Measurements from ENCODE around the gene ZBTB16.

Gene ZBTB16

GRCh38 chr11:114081641-114082414 lies 22.3 kb downstream of the ZBTB16 start:
- TF ChIP-seq CTCF (IDR thresholded peaks at IDR 0.05; ENCODE audit: low read length): no peak
- H2AFZ ChIP-seq (ENCODE audit: low read length): no peak overlapping the region
- no peak overlapping the region for H3K27ac ChIP-seq (ENCODE audit: low read length)
- peaks cover 17% of the 10 kb centered on the region for H3F3A ChIP-seq (ENCODE audit: insufficient read depth, low read length)
- H3K9me2 ChIP-seq (replicated peaks; ENCODE audit: insufficient read depth, low read length): no peaks in the 10 kb centered on the region
- H3K4me1 ChIP-seq (ENCODE audit: low read length): peaks cover 48% of the 10 kb centered on the region
- H3K36me3 ChIP-seq (replicated peaks; ENCODE audit: insufficient read depth, low read length): no peaks in the 10 kb centered on the region
- no peaks in the 10 kb centered on the region for H3K27me3 ChIP-seq (replicated peaks; ENCODE audit: insufficient read depth, low read length)
- H3K79me2 ChIP-seq (ENCODE audit: low read length): no peaks in the 10 kb centered on the region
- no peak overlapping the region for H3K4me2 ChIP-seq (ENCODE audit: low read depth, low read length)
- H3K4me3 ChIP-seq (ENCODE audit: low read length): no peak overlapping the region
- DNase-seq: no peak
- H3K9me3 ChIP-seq (replicated peaks; ENCODE audit: insufficient read depth, low read length): no peaks in the 10 kb centered on the region
- H4K20me1 ChIP-seq (ENCODE audit: insufficient read depth, low read length): no peaks in the 10 kb centered on the region
- no peak overlapping the region for H3K9ac ChIP-seq (ENCODE audit: low read length)

- Histone ChIP-seq H2AFZ (ENCODE audit: low read length) (no peak overlapping the region), H3K9ac (ENCODE audit: low read length) (no peak overlapping the region), H3K27ac (ENCODE audit: low read length) (no peak overlapping the region), H3K36me3 (replicated peaks; ENCODE audit: insufficient read depth, low read length) (no peaks in the 10 kb centered on the region), H3K4me3 (ENCODE audit: low read length) (no peak overlapping the region), H3K9me3 (replicated peaks; ENCODE audit: insufficient read depth, low read length) (no peaks in the 10 kb centered on the region), H3K4me2 (ENCODE audit: low read depth, low read length) (no peak overlapping the region), H4K20me1 (ENCODE audit: insufficient read depth, low read length) (no peaks in the 10 kb centered on the region), H3K4me1 (ENCODE audit: low read length) (peaks cover 42% of the 10 kb centered on the region), H3K27me3 (replicated peaks; ENCODE audit: insufficient read depth, low read length) (no peaks in the 10 kb centered on the region), H3K9me2 (replicated peaks; ENCODE audit: insufficient read depth, low read length) (no peaks in the 10 kb centered on the region), H3F3A (ENCODE audit: insufficient read depth, low read length) (peaks cover 17% of the 10 kb centered on the region), H3K79me2 (ENCODE audit: low read length) (no peaks in the 10 kb centered on the region)
- no peak for TF ChIP-seq EZH2 (optimal IDR thresholded peaks at IDR 0.05; ENCODE audit: low read depth, low read length)
- TF ChIP-seq CTCF (IDR thresholded peaks at IDR 0.05; ENCODE audit: low read length): no peak
- no peak for TF ChIP-seq EZH2phosphoT487 (IDR thresholded peaks at IDR 0.05; ENCODE audit: low read length)
- DNase-seq: no peak
Measured at GRCh38 chr11:114082415-114082748, 22.9 kb downstream of the ZBTB16 start.

GRCh38 chr11:114082767-114083181 lies 23.3 kb downstream of the ZBTB16 start:
- no peak overlapping the region for H3K4me3 ChIP-seq (ENCODE audit: low read length)
- TF ChIP-seq CTCF (IDR thresholded peaks at IDR 0.05; ENCODE audit: low read length) (no peak), EZH2 (optimal IDR thresholded peaks at IDR 0.05; ENCODE audit: low read depth, low read length) (no peak), EZH2phosphoT487 (IDR thresholded peaks at IDR 0.05; ENCODE audit: low read length) (no peak)
- H4K20me1 ChIP-seq (ENCODE audit: insufficient read depth, low read length): no peaks in the 10 kb centered on the region
- no peak for DNase-seq
- no peaks in the 10 kb centered on the region for H3K9me3 ChIP-seq (replicated peaks; ENCODE audit: insufficient read depth, low read length)
- H3K9me2 ChIP-seq (replicated peaks; ENCODE audit: insufficient read depth, low read length): no peaks in the 10 kb centered on the region
- H3K4me2 ChIP-seq (ENCODE audit: low read depth, low read length): no peak overlapping the region
- H3F3A ChIP-seq (ENCODE audit: insufficient read depth, low read length): peaks cover 15% of the 10 kb centered on the region
- H3K36me3 ChIP-seq (replicated peaks; ENCODE audit: insufficient read depth, low read length): no peaks in the 10 kb centered on the region
- H2AFZ ChIP-seq (ENCODE audit: low read length): no peak overlapping the region
- no peaks in the 10 kb centered on the region for H3K27me3 ChIP-seq (replicated peaks; ENCODE audit: insufficient read depth, low read length)
- no peak overlapping the region for H3K9ac ChIP-seq (ENCODE audit: low read length)
- no peak overlapping the region for H3K27ac ChIP-seq (ENCODE audit: low read length)
- peaks cover 39% of the 10 kb centered on the region for H3K4me1 ChIP-seq (ENCODE audit: low read length)
- no peaks in the 10 kb centered on the region for H3K79me2 ChIP-seq (ENCODE audit: low read length)

Measured in MM.1S (cell line).